HCT116 (cell line): ENCODE measurements around the gene COA7. TPM values are rescaled to one million over a fixed set of nuclear protein-coding genes. Genes with fewer than 3 reads are reported as not detected.

Experiments
- ATAC-seq: fragments of 200-7000 bp; cut with Tn5 transposase; 2 replicates; pipeline ENCODE4 v1.9.1; 2020; ENCODE audit warnings: mild to moderate bottlenecking, moderate library complexity
- BruUV-seq: library from RNA; stranded (reverse); fragments of 400-500 nt; replicated peaks from 2 replicates; lab custom pipeline; 2021; lab: Mats Ljungman, UMichigan
- CTCF ChIA-PET: fragments of 300-600 bp; sonication (Branson Sonifier 250); formaldehyde crosslinking; loops from one replicate; lab custom pipeline; 2021; ENCODE audit warnings: antibody characterized with exemption; lab: Charles Lee
- POLR2A ChIA-PET: fragments of 300-600, 350-600 bp; sonication (Branson Sonifier 250); formaldehyde crosslinking; loops from one replicate; lab custom pipeline; 2021; ENCODE audit warnings: antibody characterized with exemption; lab: Charles Lee
- RAD21 ChIA-PET, 2 experiments: fragments of 300-600 bp; sonication (Branson Sonifier 250); formaldehyde crosslinking; loops; one replicate each; lab custom pipeline; 2023; ENCODE audit warnings: low total read pairs in 2 of 2; ENCODE audit not compliant: uncharacterized antibody in 2 of 2, unreplicated experiment in 2 of 2, low non-redundant PET in 1 of 2; lab: Charles Lee
- DNase-seq: peaks from one replicate; pipeline ENCODE4 v3.0.0-alpha.2; 2010; ENCODE audit warnings: low read depth, low spot score
- H2AFZ ChIP-seq: fragments of 200-600 bp; shearing (Covaris generic), sonication (generic); 2 replicates; pipeline ENCODE4 v1.6.1; 2017; ENCODE audit warnings: low read depth, mixed run types, mixed read lengths, antibody characterized with exemption, low read length; ENCODE audit not compliant: poor library complexity, severe bottlenecking
- H3K27ac ChIP-seq: 2 replicates; pipeline ENCODE4 v1.5.1; 2012; ENCODE audit warnings: low read depth, low read length
- H3K27me3 ChIP-seq: fragments of 200-600 bp; sonication (generic); 2 replicates; pipeline ENCODE4 v1.6.1; 2016; ENCODE audit warnings: mixed run types, low read length, mixed read lengths; ENCODE audit not compliant: insufficient read depth
- H3K36me3 ChIP-seq, 2 experiments: fragments of 200-500 bp in 1 of 2; fragments of 200-600 bp in 1 of 2; sonication (Bioruptor generic) in 1 of 2; sonication (generic) in 1 of 2; 2 replicates each; pipeline versions ENCODE4 v1.5.1 to v1.6.1; 2014 to 2016; ENCODE audit warnings: low read length in 2 of 2, inconsistent platforms in 1 of 2, mixed read lengths in 1 of 2, mixed run types in 1 of 2; ENCODE audit not compliant: insufficient read depth in 2 of 2, control insufficient read depth in 1 of 2
- H3K4me1 ChIP-seq, 2 experiments: fragments of 200-600 bp in 1 of 2; sonication (generic) in 1 of 2; 2 replicates each; pipeline versions ENCODE4 v1.5.1 to v1.6.1; 2012 to 2017; ENCODE audit warnings: low read length in 2 of 2, inconsistent platforms in 1 of 2, mild to moderate bottlenecking in 1 of 2, mixed read lengths in 1 of 2, mixed run types in 1 of 2, moderate library complexity in 1 of 2; ENCODE audit not compliant: insufficient read depth in 2 of 2, control insufficient read depth in 1 of 2
- H3K4me2 ChIP-seq: fragments of 200-600 bp; sonication (generic); 2 replicates; pipeline ENCODE4 v1.6.1; 2017; ENCODE audit warnings: mixed run types, low read length, mixed read lengths
- H3K4me3 ChIP-seq, 2 experiments: fragments of 200-600 bp in 1 of 2; sonication (generic) in 1 of 2; replicated peaks in 1 of 2; 2 replicates each; pipeline ENCODE4 v1.5.1; 2011 to 2016; ENCODE audit warnings: low read length in 2 of 2, control low read depth in 1 of 2, low read depth in 1 of 2, mild to moderate bottlenecking in 1 of 2, mixed read lengths in 1 of 2, mixed run types in 1 of 2
- H3K79me2 ChIP-seq: fragments of 200-600 bp; sonication (generic); 2 replicates; pipeline ENCODE4 v1.6.1; 2017; ENCODE audit warnings: mild to moderate bottlenecking, mixed run types, low read length, moderate library complexity, mixed read lengths; ENCODE audit not compliant: insufficient read depth
- H3K9ac ChIP-seq: fragments of 200-600 bp; sonication (generic); 2 replicates; pipeline ENCODE4 v1.6.1; 2016; ENCODE audit warnings: low read length, mixed read lengths
- H3K9me2 ChIP-seq: fragments of 200-600 bp; sonication (generic), shearing (Covaris generic); 2 replicates; pipeline ENCODE4 v1.6.1; 2017; ENCODE audit warnings: mixed run types, mild to moderate bottlenecking, moderate library complexity; ENCODE audit not compliant: insufficient read depth
- H3K9me3 ChIP-seq, 2 experiments: fragments of 200-500 bp in 1 of 2; fragments of 200-600 bp in 1 of 2; sonication (Bioruptor generic) in 1 of 2; sonication (generic) in 1 of 2; 2 replicates each; pipeline ENCODE4 v1.6.1; 2014 to 2017; ENCODE audit warnings: low read length in 2 of 2, mixed read lengths in 2 of 2, inconsistent platforms in 1 of 2, low read depth in 1 of 2, mild to moderate bottlenecking in 1 of 2, mixed run types in 1 of 2, moderate library complexity in 1 of 2; ENCODE audit not compliant: control insufficient read depth in 1 of 2, insufficient read depth in 1 of 2
- H4K20me1 ChIP-seq: fragments of 200-600 bp; sonication (generic), shearing (Covaris generic); 2 replicates; pipeline ENCODE4 v1.6.1; 2017; ENCODE audit warnings: mixed run types, mild to moderate bottlenecking, moderate library complexity; ENCODE audit not compliant: insufficient read depth
- ATF3 ChIP-seq: IDR thresholded peaks from 2 replicates; pipeline ENCODE4 v1.6.1; 2012
- EGR1 ChIP-seq: IDR thresholded peaks from 2 replicates; pipeline ENCODE4 v1.6.1; 2012; ENCODE audit warnings: low read depth
- ELF1 ChIP-seq: IDR thresholded peaks from 2 replicates; pipeline ENCODE4 v1.6.1; 2012; ENCODE audit warnings: low read depth, borderline replicate concordance
- EZH2 ChIP-seq: fragments of 200-600 bp; sonication (generic); IDR thresholded peaks from 2 replicates; pipeline ENCODE4 v1.6.1; 2017; ENCODE audit warnings: antibody characterized with exemption, mixed run types
- EZH2phosphoT487 ChIP-seq: fragments of 200-600 bp; IDR thresholded peaks from 2 replicates; pipeline ENCODE4 v1.6.1; 2018; ENCODE audit warnings: antibody characterized with exemption, borderline replicate concordance
- FOSL1 ChIP-seq: IDR thresholded peaks from 2 replicates; pipeline ENCODE4 v1.6.1; 2012; ENCODE audit warnings: low read depth
- JUND ChIP-seq: IDR thresholded peaks from 2 replicates; pipeline ENCODE4 v1.6.1; 2012
- MAX ChIP-seq: IDR thresholded peaks from 2 replicates; pipeline ENCODE4 v1.6.1; 2012
- POLR2A ChIP-seq: IDR thresholded peaks from 2 replicates; pipeline ENCODE4 v1.7.0; 2011; ENCODE audit warnings: borderline replicate concordance; ENCODE audit not compliant: insufficient read depth, insufficient read length; ENCODE audit errors: extremely low read depth
- POLR2AphosphoS5 ChIP-seq: IDR thresholded peaks from 2 replicates; pipeline ENCODE4 v1.6.1; 2011; ENCODE audit warnings: mild to moderate bottlenecking, low read depth, low read length, moderate library complexity
- RAD21 ChIP-seq: IDR thresholded peaks from 2 replicates; pipeline ENCODE4 v1.6.1; 2012; ENCODE audit warnings: low read depth, mild to moderate bottlenecking
- REST ChIP-seq: IDR thresholded peaks from 2 replicates; pipeline ENCODE4 v1.6.1; 2012; ENCODE audit warnings: low read depth
- SIN3A ChIP-seq: IDR thresholded peaks from 2 replicates; pipeline ENCODE4 v1.6.1; 2012; ENCODE audit warnings: low read depth
- SP1 ChIP-seq: IDR thresholded peaks from 2 replicates; pipeline ENCODE4 v1.6.1; 2012; ENCODE audit warnings: low read depth
- SRF ChIP-seq: IDR thresholded peaks from 2 replicates; pipeline ENCODE4 v1.6.1; 2012; ENCODE audit warnings: low read depth
- TCF7L2 ChIP-seq: IDR thresholded peaks from 2 replicates; pipeline ENCODE4 v1.7.0; 2011; ENCODE audit warnings: borderline replicate concordance, inconsistent platforms; ENCODE audit not compliant: insufficient read depth, insufficient read length; ENCODE audit errors: extremely low read depth
- ZFX ChIP-seq: fragments of 450-650 bp; IDR thresholded peaks from 2 replicates; pipeline ENCODE4 v1.6.1; 2017
- ZNF274 ChIP-seq: fragments of 200-500 bp; sonication (Bioruptor generic); IDR thresholded peaks from 2 replicates; pipeline ENCODE4 v1.6.1; 2014; ENCODE audit warnings: mild to moderate bottlenecking, low read depth, low read length, inconsistent platforms
- intact Hi-C: fragments of 100-400 bp; cut with micrococcal nuclease; formaldehyde crosslinking; loops from 2 replicates; pipeline ENCODE4 v1.10.0; 2022
- total RNA-seq: library from RNA; stranded (reverse); gene quantifications from one replicate; pipeline ENCODE4 v1.2.1, GENCODE V29; 2021; ENCODE audit not compliant: unreplicated experiment
- TF ChIP-seq, protein P1 (sequence below), 3 experiments: fragments of 200-600 bp in 1 of 3; sonication (generic) in 1 of 3; IDR thresholded peaks in 2 of 3; conservative IDR thresholded peaks in 1 of 3; 2 replicates each; pipeline ENCODE4 v1.5.1; 2012 to 2017; ENCODE audit warnings: low read depth in 2 of 3, low read length in 2 of 3, antibody characterized with exemption in 1 of 3, borderline replicate concordance in 1 of 3, control low read depth in 1 of 3, mild to moderate bottlenecking in 1 of 3, mixed read lengths in 1 of 3, mixed run types in 1 of 3, moderate library complexity in 1 of 3; ENCODE audit not compliant: insufficient read depth in 1 of 3
- TF ChIP-seq, protein P2 (sequence below): IDR thresholded peaks from 2 replicates; pipeline ENCODE4 v1.6.1; 2011; ENCODE audit warnings: mild to moderate bottlenecking, low read length, moderate library complexity; ENCODE audit not compliant: insufficient replicate concordance; ENCODE audit errors: extremely low read depth

Gene COA7
- total RNA-seq, 1 experiment from 2014 or later = 43.6 TPM

- TF ChIP-seq REST = no peak
- no peak for TF ChIP-seq EGR1
- TF ChIP-seq SP1 = no peak
- no peak for TF ChIP-seq ZNF274
- no peak for TF ChIP-seq ELF1
- TF ChIP-seq FOSL1 = no peak
- TF ChIP-seq EZH2phosphoT487 = no peak
- TF ChIP-seq ZFX = no peak
- TF ChIP-seq TCF7L2 = no peak
- TF ChIP-seq ATF3 = no peak
- no peak for TF ChIP-seq SRF
- no peak for TF ChIP-seq POLR2A
- no peak for TF ChIP-seq SIN3A
- TF ChIP-seq JUND = no peak
Observed at GRCh38 chr1:52725903-52726264, 27.7 kb upstream of the COA7 start (continued).

DNA sequence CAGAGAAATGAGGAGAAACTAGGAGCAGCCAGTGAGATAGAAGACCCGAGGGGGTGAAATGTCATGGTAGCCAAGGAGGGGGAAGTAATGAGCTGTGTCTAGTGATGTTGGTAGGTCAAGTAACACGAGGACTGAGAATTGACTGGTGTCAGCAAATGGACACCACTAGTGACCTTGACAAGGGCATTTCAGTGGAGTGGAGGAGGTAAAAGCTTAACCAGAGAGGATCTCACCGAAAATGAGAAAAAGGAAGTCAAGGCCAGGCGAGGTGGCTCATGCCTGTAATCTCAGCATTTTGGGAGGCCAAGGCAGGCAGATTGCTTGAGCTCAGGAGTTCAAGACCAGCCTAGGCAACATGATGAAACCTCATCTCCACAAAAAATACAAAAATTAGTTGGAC, 25.1 kb upstream of the COA7 start:
- H3K79me2 ChIP-seq = peaks cover 16% of the 10 kb centered on the region
- H3K4me3 ChIP-seq = no peak overlapping the region
- no peaks in the 10 kb centered on the region for H3K9me3 ChIP-seq
- ChIA-PET RAD21 (no interaction called here), POLR2A (no interaction called here), CTCF (no interaction called here)
- H3K36me3 ChIP-seq = no peaks in the 10 kb centered on the region
- no peaks in the 10 kb centered on the region for H3K27me3 ChIP-seq
- BruUV-seq = no TSS peak
- H3K9me2 ChIP-seq = no peaks in the 10 kb centered on the region; the same call in 1 of the 2 replicates
- no peak overlapping the region for H3K4me2 ChIP-seq
- intact Hi-C loops = no loop called here
- H3K4me1 ChIP-seq = peaks cover 10 to 16% of the 10 kb centered on the region in 2 experiments; a peak in 3 of 4 replicates
- H2AFZ ChIP-seq = no peak overlapping the region
- no peak overlapping the region for H3K9ac ChIP-seq
- DNase-seq (no peak), ATAC-seq (no peak)
- H4K20me1 ChIP-seq = no peaks in the 10 kb centered on the region
- no peak overlapping the region for H3K27ac ChIP-seq
- TF ChIP-seq EZH2phosphoT487 = no peak
- no peak for TF ChIP-seq SP1
- no peak for TF ChIP-seq ELF1
- no peak for TF ChIP-seq SRF
- TF ChIP-seq, protein P1, sequence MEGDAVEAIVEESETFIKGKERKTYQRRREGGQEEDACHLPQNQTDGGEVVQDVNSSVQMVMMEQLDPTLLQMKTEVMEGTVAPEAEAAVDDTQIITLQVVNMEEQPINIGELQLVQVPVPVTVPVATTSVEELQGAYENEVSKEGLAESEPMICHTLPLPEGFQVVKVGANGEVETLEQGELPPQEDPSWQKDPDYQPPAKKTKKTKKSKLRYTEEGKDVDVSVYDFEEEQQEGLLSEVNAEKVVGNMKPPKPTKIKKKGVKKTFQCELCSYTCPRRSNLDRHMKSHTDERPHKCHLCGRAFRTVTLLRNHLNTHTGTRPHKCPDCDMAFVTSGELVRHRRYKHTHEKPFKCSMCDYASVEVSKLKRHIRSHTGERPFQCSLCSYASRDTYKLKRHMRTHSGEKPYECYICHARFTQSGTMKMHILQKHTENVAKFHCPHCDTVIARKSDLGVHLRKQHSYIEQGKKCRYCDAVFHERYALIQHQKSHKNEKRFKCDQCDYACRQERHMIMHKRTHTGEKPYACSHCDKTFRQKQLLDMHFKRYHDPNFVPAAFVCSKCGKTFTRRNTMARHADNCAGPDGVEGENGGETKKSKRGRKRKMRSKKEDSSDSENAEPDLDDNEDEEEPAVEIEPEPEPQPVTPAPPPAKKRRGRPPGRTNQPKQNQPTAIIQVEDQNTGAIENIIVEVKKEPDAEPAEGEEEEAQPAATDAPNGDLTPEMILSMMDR (IDR thresholded peaks at IDR 0.05 in 2 of 3, conservative IDR thresholded peaks at IDR 0.05 in 1 of 3; ENCODE audit: borderline replicate concordance in 1 of 3, insufficient read depth in 1 of 3, low read depth in 2 of 3, low read length in 2 of 3) = no peak
- no peak for TF ChIP-seq POLR2AphosphoS5
- TF ChIP-seq EZH2 = no peak
- no peak for TF ChIP-seq RAD21
- TF ChIP-seq POLR2A = no peak
- no peak for TF ChIP-seq MAX
- TF ChIP-seq, protein P2, sequence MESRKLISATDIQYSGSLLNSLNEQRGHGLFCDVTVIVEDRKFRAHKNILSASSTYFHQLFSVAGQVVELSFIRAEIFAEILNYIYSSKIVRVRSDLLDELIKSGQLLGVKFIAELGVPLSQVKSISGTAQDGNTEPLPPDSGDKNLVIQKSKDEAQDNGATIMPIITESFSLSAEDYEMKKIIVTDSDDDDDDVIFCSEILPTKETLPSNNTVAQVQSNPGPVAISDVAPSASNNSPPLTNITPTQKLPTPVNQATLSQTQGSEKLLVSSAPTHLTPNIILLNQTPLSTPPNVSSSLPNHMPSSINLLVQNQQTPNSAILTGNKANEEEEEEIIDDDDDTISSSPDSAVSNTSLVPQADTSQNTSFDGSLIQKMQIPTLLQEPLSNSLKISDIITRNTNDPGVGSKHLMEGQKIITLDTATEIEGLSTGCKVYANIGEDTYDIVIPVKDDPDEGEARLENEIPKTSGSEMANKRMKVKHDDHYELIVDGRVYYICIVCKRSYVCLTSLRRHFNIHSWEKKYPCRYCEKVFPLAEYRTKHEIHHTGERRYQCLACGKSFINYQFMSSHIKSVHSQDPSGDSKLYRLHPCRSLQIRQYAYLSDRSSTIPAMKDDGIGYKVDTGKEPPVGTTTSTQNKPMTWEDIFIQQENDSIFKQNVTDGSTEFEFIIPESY = no peak
